Measurements from ENCODE around the gene HADHB.
"Not testable (repeated sequence)": the region's sequence is repeated elsewhere in the genome, so short reads cannot be mapped to it uniquely, and the experiment has no call there.

HADHB gene

GRCh38 chr2:26329083-26329482, 84.3 kb downstream of the HADHB start:
- not testable (repeated sequence) for DNase-seq (ENCODE audit: low spot score)

- DNase-seq (ENCODE audit: low spot score), result peak; percentile 85
Measured at GRCh38 chr2:26330114-26330549, 85.4 kb downstream of the HADHB start.

- no peak for DNase-seq (ENCODE audit: low spot score)
Measured at GRCh38 chr2:26330604-26331003, 85.9 kb downstream of the HADHB start.

GRCh38 chr2:26331321-26331720, 86.6 kb downstream of the HADHB start:
- not testable (repeated sequence) for DNase-seq (ENCODE audit: low spot score)

GRCh38 chr2:26333293-26333692, 88.6 kb downstream of the HADHB start:
- DNase-seq (ENCODE audit: low spot score), result no peak

GRCh38 chr2:26335231-26335630, 90.5 kb downstream of the HADHB start:
- DNase-seq (ENCODE audit: low spot score), result no peak

- DNase-seq (ENCODE audit: low spot score), result no peak
Measured at GRCh38 chr2:26336719-26337118, 92.0 kb downstream of the HADHB start.

- DNase-seq (ENCODE audit: low spot score), result no peak
Measured at GRCh38 chr2:26337298-26337697, 92.6 kb downstream of the HADHB start.

All from left forelimb (tissue), 1 donor.